ENCODE data around the gene MVB12A. TPM values are rescaled to one million over a fixed set of nuclear protein-coding genes. Genes with fewer than 3 reads are reported as not detected.

The MVB12A gene
- total and polyA plus RNA-seq, 2 of the 8 experiments (the other 6 are each of a cell fraction or from before 2014, with no cell fraction given), result 37.9 to 76.6 TPM

DNA sequence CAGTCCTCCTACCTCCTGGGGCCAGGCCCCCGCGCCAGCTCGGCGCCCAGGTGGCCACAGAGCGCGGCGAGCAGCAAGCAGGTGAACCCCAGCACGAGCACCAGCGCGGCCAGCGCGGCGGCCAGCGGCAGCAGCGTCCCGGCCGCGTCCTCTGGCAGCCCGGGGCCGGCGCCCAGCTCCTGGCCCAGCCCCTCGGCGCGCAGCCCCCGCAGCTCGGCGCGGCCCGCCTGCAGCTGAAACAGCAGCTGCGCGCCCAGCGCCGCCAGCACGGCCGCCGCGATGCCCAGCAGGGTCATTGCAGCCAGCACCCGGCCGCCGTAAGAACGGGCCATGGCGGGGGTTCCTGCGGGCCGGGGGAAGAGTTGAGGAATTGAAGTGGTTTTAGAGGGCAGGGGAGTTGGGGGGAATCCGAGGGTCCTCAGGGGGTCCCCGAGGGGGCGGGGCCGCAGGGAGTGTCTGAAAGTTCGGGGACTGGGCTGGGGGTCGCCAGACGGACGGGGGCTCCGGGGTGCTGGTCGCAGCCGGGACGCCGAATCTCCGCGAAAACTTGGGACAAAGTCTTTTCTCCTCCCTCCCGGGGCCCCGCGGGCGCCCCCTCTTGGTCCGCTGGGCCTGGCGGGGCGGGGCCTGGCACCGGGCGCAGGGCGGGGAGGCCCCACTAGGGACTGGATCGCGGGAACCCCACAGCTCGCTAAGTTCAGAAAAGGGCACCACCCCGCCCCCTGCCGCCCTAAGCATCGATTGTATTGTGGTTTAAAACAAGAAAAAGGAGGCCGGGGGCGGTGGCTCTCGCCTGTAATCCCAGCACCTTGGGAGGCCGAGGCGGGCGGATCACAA, 28.5 kb downstream of the MVB12A start, which contains the start of gene TMEM221 (continued):
- TF ChIP-seq, protein P1, sequence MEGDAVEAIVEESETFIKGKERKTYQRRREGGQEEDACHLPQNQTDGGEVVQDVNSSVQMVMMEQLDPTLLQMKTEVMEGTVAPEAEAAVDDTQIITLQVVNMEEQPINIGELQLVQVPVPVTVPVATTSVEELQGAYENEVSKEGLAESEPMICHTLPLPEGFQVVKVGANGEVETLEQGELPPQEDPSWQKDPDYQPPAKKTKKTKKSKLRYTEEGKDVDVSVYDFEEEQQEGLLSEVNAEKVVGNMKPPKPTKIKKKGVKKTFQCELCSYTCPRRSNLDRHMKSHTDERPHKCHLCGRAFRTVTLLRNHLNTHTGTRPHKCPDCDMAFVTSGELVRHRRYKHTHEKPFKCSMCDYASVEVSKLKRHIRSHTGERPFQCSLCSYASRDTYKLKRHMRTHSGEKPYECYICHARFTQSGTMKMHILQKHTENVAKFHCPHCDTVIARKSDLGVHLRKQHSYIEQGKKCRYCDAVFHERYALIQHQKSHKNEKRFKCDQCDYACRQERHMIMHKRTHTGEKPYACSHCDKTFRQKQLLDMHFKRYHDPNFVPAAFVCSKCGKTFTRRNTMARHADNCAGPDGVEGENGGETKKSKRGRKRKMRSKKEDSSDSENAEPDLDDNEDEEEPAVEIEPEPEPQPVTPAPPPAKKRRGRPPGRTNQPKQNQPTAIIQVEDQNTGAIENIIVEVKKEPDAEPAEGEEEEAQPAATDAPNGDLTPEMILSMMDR (IDR thresholded peaks at IDR 0.05; ENCODE audit: control extremely low read depth in 1 of 3, insufficient read depth in 1 of 3, low read depth in 1 of 3, low read length in 3 of 3), result peak; percentile 39 to 60 (median 54)
- TF ChIP-seq KDM5A (IDR thresholded peaks at IDR 0.05; ENCODE audit: low read length) (no peak), RXRA (IDR thresholded peaks at IDR 0.05; ENCODE audit: insufficient read depth, low read depth, low read length) (no peak), NRF1 (IDR thresholded peaks at IDR 0.05; ENCODE audit: low read depth, low read length) (no peak), EP300 (IDR thresholded peaks at IDR 0.05; ENCODE audit: borderline replicate concordance in 1 of 2, low read depth in 2 of 2, low read length in 2 of 2) (no peak), SIX5 (IDR thresholded peaks at IDR 0.05; ENCODE audit: low read depth, low read length) (no peak), TEAD4 (IDR thresholded peaks at IDR 0.05; ENCODE audit: low read depth, low read length) (no peak), TAF1 (IDR thresholded peaks at IDR 0.05; ENCODE audit: low read depth, low read length) (0 out of 2 replicates have a peak, but pooled peaks have one; percentile 30), SUZ12 (IDR thresholded peaks at IDR 0.05; ENCODE audit: low read length) (no peak), YY1 (IDR thresholded peaks at IDR 0.05; ENCODE audit: low read depth, low read length) (no peak), SIN3A (conservative IDR thresholded peaks at IDR 0.05 in 1 of 2, IDR thresholded peaks at IDR 0.05 in 1 of 2; ENCODE audit: low read depth in 1 of 2, low read length in 2 of 2) (no peak), KDM1A (IDR thresholded peaks at IDR 0.05; ENCODE audit: borderline replicate concordance, low read length) (no peak), CBX8 (IDR thresholded peaks at IDR 0.05; ENCODE audit: borderline replicate concordance, low read depth, low read length) (no peak)
- TF ChIP-seq, protein P2, sequence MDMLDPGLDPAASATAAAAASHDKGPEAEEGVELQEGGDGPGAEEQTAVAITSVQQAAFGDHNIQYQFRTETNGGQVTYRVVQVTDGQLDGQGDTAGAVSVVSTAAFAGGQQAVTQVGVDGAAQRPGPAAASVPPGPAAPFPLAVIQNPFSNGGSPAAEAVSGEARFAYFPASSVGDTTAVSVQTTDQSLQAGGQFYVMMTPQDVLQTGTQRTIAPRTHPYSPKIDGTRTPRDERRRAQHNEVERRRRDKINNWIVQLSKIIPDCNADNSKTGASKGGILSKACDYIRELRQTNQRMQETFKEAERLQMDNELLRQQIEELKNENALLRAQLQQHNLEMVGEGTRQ (IDR thresholded peaks at IDR 0.05; ENCODE audit: low read length), result no peak
- TF ChIP-seq, protein P3, sequence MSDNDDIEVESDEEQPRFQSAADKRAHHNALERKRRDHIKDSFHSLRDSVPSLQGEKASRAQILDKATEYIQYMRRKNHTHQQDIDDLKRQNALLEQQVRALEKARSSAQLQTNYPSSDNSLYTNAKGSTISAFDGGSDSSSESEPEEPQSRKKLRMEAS (IDR thresholded peaks at IDR 0.05), result 0 out of 2 replicates have a peak, but pooled peaks have one; percentile 5
